Right lobe of liver (tissue), 6 donors: ENCODE results near the gene SIGLEC1. TPM values are rescaled to one million over a fixed set of nuclear protein-coding genes. Genes with fewer than 3 reads are reported as not detected.

Experiments used
- ATAC-seq, 4 donors: fragments of 200-7000 bp; cut with Tn5 transposase; one replicate each; pipeline ENCODE4 v1.9.1; 2020; ENCODE audit warnings: mild to moderate bottlenecking in 4 of 4, moderate library complexity in 4 of 4
- DNase-seq, 3 donors: peaks; one replicate each; pipeline ENCODE4 v3.0.0-alpha.2; 2020
- H3K27ac ChIP-seq, 3 donors: fragments of 200-600 bp; one replicate each; pipeline ENCODE4 v1.8.0; 2022
- H3K27me3 ChIP-seq, 2 donors: fragments of 200-600 bp; one replicate each; pipeline ENCODE4 v1.8.0; 2022
- H3K36me3 ChIP-seq, 4 donors: fragments of 200-600 bp; sonication (generic) in 1 of 4; one replicate each; pipeline versions ENCODE4 v1.5.1 to v1.8.0; 2017 to 2022; ENCODE audit warnings: control low read depth in 1 of 4
- H3K4me1 ChIP-seq, 4 donors: fragments of 200-600 bp; sonication (generic) in 1 of 4; one replicate each; pipeline versions ENCODE4 v1.5.1 to v1.8.0; 2017 to 2022; ENCODE audit warnings: control low read depth in 1 of 4
- H3K4me3 ChIP-seq, 3 donors: fragments of 200-600 bp; one replicate each; pipeline ENCODE4 v1.8.0; 2022
- H3K9me3 ChIP-seq, 4 donors: fragments of 200-600 bp; sonication (generic) in 1 of 4; one replicate each; pipeline versions ENCODE4 v1.5.1 to v1.8.0; 2017 to 2022; ENCODE audit warnings: control low read depth in 1 of 4
- CTCF ChIP-seq, 4 donors: fragments of 200-600 bp in 3 of 4; fragments of 450-650 bp in 1 of 4; IDR thresholded peaks; one replicate each; pipeline versions ENCODE4 v1.5.1 to v1.8.0; 2016 to 2022; ENCODE audit warnings: antibody characterized with exemption in 4 of 4, mild to moderate bottlenecking in 2 of 4
- POLR2A ChIP-seq: fragments of 450-650 bp; IDR thresholded peaks from one replicate; pipeline ENCODE4 v1.6.1; 2017; ENCODE audit warnings: antibody characterized with exemption, mild to moderate bottlenecking
- WGBS: methylation state at CpG from one replicate; pipeline ENCODE4 v1.1.6; 2018; ENCODE audit warnings: low coverage, low lambda C conversion rate; ENCODE audit not compliant: insufficient coverage; ENCODE audit errors: missing lambda C conversion rate; 5-methylcytosine and 5-hydroxymethylcytosine counted together
- intact Hi-C, 2 donors: fragments of 100-400 bp; cut with DNase I; formaldehyde crosslinking; loops; one replicate each; pipeline versions ENCODE4 v1.11.2 to v1.14.1; 2022
- total RNA-seq, 6 experiments: library from RNA; depleted of rRNA in 2 of 6; stranded (reverse); fragments of >200 nt in 2 of 6; fragmentation: NEBNext Ultra II Directional in 3 of 6; extraction: Animal tissue kit (Norgen Biotek cat#: 25700) in 3 of 6; gene quantifications; one replicate each; pipeline versions ENCODE4 v1.1.0 to v1.2.4, GENCODE V29; 2016 to 2023
- donor health status: DM: no; HTN: yes; CAD: no.
- donor health status: DM: no; HTN: no; CAD: no.
- donor health status: DM: no; HTN: no; CAD: no.
- donor health status: DM: no; HTN: yes; CAD: no.
- donor health status: DM: no; HTN: yes; CAD: no.

SIGLEC1 gene
- total RNA-seq, 6 experiments from 2014 or later, result 2.6 to 13.9 (median 5.7) TPM

GRCh38 chr20:3686421-3686820, 26.0 kb downstream of the SIGLEC1 start:
- Histone ChIP-seq H3K4me1 (peaks cover 0 to 3% (median 0%) of the 10 kb centered on the region in 4 donors), H3K27me3 (peaks cover 0 to 4% of the 10 kb centered on the region in 2 donors), H3K27ac (no peak overlapping the region), H3K4me3 (no peak overlapping the region), H3K9me3 (no peaks in the 10 kb centered on the region), H3K36me3 (no peaks in the 10 kb centered on the region)
- 67% methylated on average over 6 of the region's 7 CpGs for WGBS
- intact Hi-C loops, result no loop called here
- TF ChIP-seq CTCF (IDR thresholded peaks at IDR 0.05) (no peak), POLR2A (no peak)
- no peak for DNase-seq
- ATAC-seq, result no peak

- TF ChIP-seq POLR2A (no peak), CTCF (IDR thresholded peaks at IDR 0.05) (no peak)
- 49% methylated on average over 4 of the region's 7 CpGs for WGBS
- no peak overlapping the region for H3K27ac ChIP-seq
- no peak for DNase-seq
- H3K4me1 ChIP-seq, result peaks cover 0 to 3% (median 0%) of the 10 kb centered on the region in 4 donors
- intact Hi-C loops, result no loop called here
- H3K4me3 ChIP-seq, result no peak overlapping the region
- H3K9me3 ChIP-seq, result no peaks in the 10 kb centered on the region
- H3K36me3 ChIP-seq, result no peaks in the 10 kb centered on the region
- ATAC-seq, result no peak
- H3K27me3 ChIP-seq, result peaks cover 0 to 4% of the 10 kb centered on the region in 2 donors
Measured at GRCh38 chr20:3685341-3685740, 27.1 kb downstream of the SIGLEC1 start.

DNA sequence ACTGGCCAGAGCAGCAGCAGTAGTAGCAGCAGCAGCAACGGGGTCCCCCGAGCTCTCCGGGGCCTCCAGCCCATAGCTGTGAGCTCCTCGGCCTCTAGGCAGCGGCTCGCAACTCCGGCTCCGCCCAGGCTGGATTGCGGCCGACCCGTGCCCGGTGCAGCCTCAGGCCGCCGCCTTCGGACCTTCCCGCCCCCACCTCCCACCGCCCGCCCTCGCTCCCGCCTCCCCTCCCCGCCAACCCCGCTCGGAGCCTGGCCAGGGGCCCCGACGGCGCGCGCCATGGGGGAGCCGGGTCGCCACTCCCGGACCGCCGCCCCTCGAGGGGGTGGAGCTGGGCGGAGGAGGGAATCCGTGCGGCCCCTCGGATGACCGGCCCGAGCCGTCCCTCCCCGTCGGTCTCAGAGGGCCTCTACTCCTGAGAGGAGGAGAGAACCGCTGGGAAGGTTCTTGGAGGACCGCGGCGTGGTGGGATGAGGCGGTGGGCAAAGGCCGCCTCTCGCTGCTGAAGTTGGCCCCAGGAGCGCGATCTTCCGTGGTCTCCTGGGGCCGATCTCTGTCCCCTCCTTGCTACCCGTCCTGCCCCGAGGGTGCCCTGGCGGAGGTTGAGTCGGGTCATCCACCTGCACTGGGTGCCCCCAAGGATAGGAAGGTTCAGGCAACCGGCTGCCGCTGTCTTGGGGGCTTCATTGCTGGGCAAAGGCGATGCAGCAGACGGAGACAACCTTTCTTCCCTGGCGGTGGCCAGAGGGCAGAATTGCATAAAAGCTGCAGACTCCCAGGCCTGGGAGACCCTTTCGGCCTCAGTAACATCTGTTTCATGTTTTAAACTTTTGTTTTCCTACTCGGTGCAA, 30.2 kb downstream of the SIGLEC1 start, which contains the start of gene ADAM33:
ADAM33 (minus strand) TSS at position 80 of the 851 bp plus-strand sequence; CDS start at position 74, 6 bp downstream.
- intact Hi-C loops, result no loop called here
- Histone ChIP-seq H3K27ac (no peak within 1 kb of the TSS), H3K9me3 (no peaks in the 10 kb centered on the region), H3K4me3 (peak within 1 kb of the TSS; percentile 11 to 32 (median 16)), H3K27me3 (peaks cover 0 to 4% of the 10 kb centered on the region in 2 donors), H3K36me3 (no peaks in the 10 kb centered on the region), H3K4me1 (peaks cover 0 to 3% (median 0%) of the 10 kb centered on the region in 4 donors)
- TF ChIP-seq POLR2A, result no peak
- no peak for TF ChIP-seq CTCF (IDR thresholded peaks at IDR 0.05)
- DNase-seq, result no peak
- WGBS, result 5% methylated on average over 22 of the region's 65 CpGs
- ATAC-seq, result peak; percentile 28 to 45 (median 40)

DNA sequence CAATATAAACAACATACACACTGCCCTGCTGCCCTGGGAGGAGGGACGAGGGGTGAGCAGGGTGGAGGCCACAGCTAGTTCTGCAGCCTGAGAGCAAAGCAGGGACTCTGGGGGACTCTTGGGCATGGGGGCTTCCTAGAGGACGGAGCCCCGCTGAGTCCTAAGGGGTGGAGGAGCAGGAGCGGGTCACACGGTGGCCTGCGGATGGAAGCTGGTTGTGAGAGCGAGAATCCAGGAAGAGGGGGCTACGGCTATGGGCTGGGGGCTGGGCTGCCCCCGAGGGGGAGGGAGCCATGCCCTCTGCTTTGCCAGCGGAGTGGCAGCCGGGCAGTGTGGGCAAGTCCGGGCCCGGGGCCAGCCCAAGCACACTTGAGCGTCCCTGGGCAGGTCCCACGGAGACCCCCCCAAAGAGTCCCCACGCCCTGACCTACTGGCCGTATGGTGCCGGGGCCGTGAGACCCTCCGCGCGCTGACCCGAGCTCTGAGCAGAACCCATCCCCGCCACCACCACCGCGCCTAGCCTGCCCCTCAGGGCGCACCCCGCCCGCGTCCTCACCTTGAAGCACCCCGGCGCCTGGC, 31.0 kb downstream of the SIGLEC1 start:
- no peak for DNase-seq
- peak overlapping the region; percentile 11 to 32 (median 16) for H3K4me3 ChIP-seq
- H3K4me1 ChIP-seq, result peaks cover 0 to 6% (median 0%) of the 10 kb centered on the region in 4 donors
- intact Hi-C loops, result no loop called here
- TF ChIP-seq POLR2A (no peak), CTCF (IDR thresholded peaks at IDR 0.05) (no peak)
- peaks cover 0 to 4% of the 10 kb centered on the region in 2 donors for H3K27me3 ChIP-seq
- H3K36me3 ChIP-seq, result no peaks in the 10 kb centered on the region
- 48% methylated on average over 6 of the region's 32 CpGs for WGBS
- ATAC-seq, result peak in 1 of 4 donors; percentile 16
- no peaks in the 10 kb centered on the region for H3K9me3 ChIP-seq
- no peak overlapping the region for H3K27ac ChIP-seq
